ENCODE results near the gene INPP5K. TPM values are rescaled to one million over a fixed set of nuclear protein-coding genes. Genes with fewer than 3 reads are reported as not detected.
"Not testable (repeated sequence)": the region's sequence is repeated elsewhere in the genome, so short reads cannot be mapped to it uniquely, and the experiment has no call there.

The INPP5K gene
- polyA plus RNA-seq (2012; ENCODE audit: insufficient read depth, insufficient read length, low read depth) = 89.6 TPM

- H3K36me3 ChIP-seq = no peaks in the 10 kb centered on the region
- H3K9me3 ChIP-seq = no peaks in the 10 kb centered on the region
- TF ChIP-seq, protein P1, sequence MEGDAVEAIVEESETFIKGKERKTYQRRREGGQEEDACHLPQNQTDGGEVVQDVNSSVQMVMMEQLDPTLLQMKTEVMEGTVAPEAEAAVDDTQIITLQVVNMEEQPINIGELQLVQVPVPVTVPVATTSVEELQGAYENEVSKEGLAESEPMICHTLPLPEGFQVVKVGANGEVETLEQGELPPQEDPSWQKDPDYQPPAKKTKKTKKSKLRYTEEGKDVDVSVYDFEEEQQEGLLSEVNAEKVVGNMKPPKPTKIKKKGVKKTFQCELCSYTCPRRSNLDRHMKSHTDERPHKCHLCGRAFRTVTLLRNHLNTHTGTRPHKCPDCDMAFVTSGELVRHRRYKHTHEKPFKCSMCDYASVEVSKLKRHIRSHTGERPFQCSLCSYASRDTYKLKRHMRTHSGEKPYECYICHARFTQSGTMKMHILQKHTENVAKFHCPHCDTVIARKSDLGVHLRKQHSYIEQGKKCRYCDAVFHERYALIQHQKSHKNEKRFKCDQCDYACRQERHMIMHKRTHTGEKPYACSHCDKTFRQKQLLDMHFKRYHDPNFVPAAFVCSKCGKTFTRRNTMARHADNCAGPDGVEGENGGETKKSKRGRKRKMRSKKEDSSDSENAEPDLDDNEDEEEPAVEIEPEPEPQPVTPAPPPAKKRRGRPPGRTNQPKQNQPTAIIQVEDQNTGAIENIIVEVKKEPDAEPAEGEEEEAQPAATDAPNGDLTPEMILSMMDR (IDR thresholded peaks at IDR 0.05; ENCODE audit: low read depth, low read length) = no peak
- no peaks in the 10 kb centered on the region for H3K27me3 ChIP-seq
- H3K4me1 ChIP-seq = no peaks in the 10 kb centered on the region
- H3K4me3 ChIP-seq (ENCODE audit: low read depth, low read length) = peak within 1 kb of the TSS; percentile 77
- DNase-seq = peak; percentile 92
Measured at GRCh38 chr17:1516388-1517161, at the start of gene INPP5K. TSS of gene INPP5K (minus strand) at chr17:1516612. CDS start at chr17:1516499, 113 bp downstream.

- DNase-seq = no peak
Measured at GRCh38 chr17:1565877-1566276, 49.5 kb upstream of the INPP5K start.

DNA sequence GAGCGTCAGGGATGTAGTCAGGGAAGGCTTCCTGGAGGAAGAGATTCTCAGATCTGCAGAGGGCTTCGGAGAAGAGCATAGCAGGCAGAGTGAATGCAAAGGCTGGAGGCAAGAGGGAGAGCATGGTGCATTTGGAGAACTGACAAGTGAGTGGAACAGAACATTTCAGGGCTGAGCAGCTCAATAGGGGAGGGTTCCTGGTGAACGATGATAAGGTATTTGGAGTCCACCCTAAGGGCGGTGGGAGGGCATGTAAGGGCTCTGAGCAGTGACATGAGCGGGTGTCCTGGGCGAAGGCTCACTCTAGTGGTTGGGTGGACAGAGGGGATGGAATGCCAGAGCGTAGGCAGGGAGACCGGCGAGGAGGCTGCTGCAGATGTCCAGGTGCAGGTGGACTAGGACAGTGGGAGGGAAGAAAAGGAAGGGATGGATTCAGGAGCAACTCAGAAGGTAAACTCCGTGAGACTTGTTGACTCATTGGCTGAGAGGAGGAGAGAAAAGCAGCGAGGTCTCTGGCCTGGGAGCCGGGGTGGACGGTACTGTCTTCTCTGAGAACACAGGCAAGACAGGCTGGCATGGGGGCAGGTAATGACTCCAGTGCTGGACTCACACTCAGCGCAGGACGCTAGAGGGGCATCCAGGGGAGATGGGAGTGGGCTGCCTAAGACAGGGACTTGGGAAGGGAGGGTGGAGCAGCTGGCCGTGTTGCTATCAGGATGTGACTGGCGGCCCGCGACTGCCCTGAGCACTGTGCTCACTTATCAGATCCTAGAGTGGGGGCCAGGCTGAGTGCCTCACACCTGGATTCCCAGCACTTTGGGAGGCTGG is 47.6 kb upstream of the INPP5K start:
- H3K36me3 ChIP-seq = no peaks in the 10 kb centered on the region
- H3K4me3 ChIP-seq (ENCODE audit: low read depth, low read length) = no peak overlapping the region
- no peak for DNase-seq
- H3K4me1 ChIP-seq = no peaks in the 10 kb centered on the region
- TF ChIP-seq, protein P1 (IDR thresholded peaks at IDR 0.05; ENCODE audit: low read depth, low read length) = no peak
- no peaks in the 10 kb centered on the region for H3K9me3 ChIP-seq
- H3K27me3 ChIP-seq = no peaks in the 10 kb centered on the region

More at GRCh38 chr17:1565877-1566276, 49.5 kb upstream of the INPP5K start:
- no peaks in the 10 kb centered on the region for H3K9me3 ChIP-seq
- no peaks in the 10 kb centered on the region for H3K27me3 ChIP-seq
- H3K36me3 ChIP-seq = no peaks in the 10 kb centered on the region
- TF ChIP-seq, protein P1 (IDR thresholded peaks at IDR 0.05; ENCODE audit: low read depth, low read length) = no peak
- no peaks in the 10 kb centered on the region for H3K4me1 ChIP-seq
- no peak overlapping the region for H3K4me3 ChIP-seq (ENCODE audit: low read depth, low read length)

DNA sequence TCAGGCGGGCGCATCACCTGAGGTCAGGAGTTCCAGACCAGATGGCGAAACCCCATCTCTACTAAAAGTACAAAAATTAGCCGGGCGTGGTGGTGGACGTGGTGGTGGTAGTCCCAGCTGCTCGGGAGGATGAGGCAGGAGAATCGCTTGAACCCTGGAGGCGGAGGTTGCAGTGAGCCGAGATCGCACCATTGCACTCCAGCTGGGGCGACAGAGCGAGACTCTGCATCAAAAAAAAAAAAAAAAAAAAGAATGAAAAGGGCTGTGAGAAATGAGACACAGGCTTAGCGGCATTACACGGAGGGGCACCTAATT is 47.0 kb upstream of the INPP5K start:
- DNase-seq; H3K4me3 ChIP-seq (ENCODE audit: low read depth, low read length): not testable (repeated sequence)

DNA sequence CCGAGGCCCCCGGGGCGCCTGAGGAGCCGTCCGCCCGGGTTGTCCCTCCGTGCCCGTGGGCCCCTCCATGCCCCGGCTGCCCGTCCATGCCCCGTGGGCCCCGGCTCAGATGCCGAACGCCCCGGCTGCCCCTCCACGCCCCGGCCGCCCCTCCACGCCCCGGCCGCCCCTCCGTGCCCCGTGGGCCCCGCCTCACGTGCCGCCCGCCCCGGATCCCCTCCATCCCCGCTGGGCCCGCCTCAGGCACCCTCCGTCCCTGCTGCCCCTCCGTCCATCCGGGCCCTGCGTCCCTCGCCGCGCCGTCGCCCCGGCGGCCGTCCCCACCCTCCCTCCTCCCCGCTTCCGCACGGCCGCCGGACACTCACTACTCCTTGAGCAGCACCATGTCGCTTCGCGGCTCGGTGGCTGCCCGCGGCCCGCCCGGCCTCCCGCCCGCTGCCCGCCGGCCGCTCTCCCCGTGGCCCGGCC is 45.8 kb upstream of the INPP5K start:
- Histone ChIP-seq H3K27me3 (no peaks in the 10 kb centered on the region), H3K36me3 (no peaks in the 10 kb centered on the region), H3K9me3 (no peaks in the 10 kb centered on the region), H3K4me1 (no peaks in the 10 kb centered on the region), H3K4me3 (ENCODE audit: low read depth, low read length) (peak overlapping the region; percentile 59)
- no peak for DNase-seq
- TF ChIP-seq, protein P1 (IDR thresholded peaks at IDR 0.05; ENCODE audit: low read depth, low read length) = no peak

More for the DNA sequence above, 47.0 kb upstream of the INPP5K start:
- H3K36me3 ChIP-seq, H3K4me1 ChIP-seq, H3K9me3 ChIP-seq, H3K27me3 ChIP-seq: not testable (repeated sequence)

DNA sequence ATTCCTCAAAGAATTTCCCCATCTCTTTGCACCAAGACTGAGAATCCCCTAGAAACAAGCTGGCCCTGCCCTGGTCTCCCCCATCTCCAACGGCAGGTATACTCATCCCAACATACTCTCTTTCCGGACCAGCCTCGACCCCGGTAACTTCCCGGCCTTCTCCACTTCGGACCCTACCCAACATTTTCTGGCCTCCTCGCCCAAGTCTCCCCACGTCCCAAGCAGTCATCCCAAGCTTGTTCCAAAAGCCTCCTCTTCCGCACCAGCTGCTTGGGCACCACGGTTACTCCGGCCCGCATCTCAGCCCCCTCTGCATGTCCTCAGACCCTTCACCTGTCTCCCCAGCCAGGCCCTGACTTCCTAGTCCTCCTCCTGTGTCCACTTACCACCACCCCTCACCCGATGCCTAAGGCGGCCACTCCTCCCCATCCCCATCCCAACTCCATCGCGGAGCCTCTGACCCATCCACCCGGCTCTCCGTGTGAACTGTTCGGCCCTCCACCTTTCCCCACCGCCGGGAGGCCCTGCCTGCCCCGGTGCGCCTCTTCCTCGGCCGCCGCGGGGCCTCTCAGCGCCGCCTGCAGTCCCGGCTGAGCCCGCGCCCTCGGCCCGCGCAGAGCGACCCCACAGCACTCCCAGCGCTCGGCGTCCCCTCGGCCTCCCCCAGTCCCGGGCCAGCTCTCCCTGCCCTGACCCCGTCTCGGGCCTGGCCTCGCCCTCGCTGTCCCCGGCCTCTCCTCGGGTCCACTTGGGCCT is 45.2 kb upstream of the INPP5K start:
- Histone ChIP-seq H3K4me3 (ENCODE audit: low read depth, low read length) (peak overlapping the region; percentile 59), H3K9me3 (no peaks in the 10 kb centered on the region), H3K27me3 (no peaks in the 10 kb centered on the region), H3K4me1 (no peaks in the 10 kb centered on the region), H3K36me3 (no peaks in the 10 kb centered on the region)
- TF ChIP-seq, protein P1 (IDR thresholded peaks at IDR 0.05; ENCODE audit: low read depth, low read length) = no peak
- no peak for DNase-seq

All from BE2C (cell line).